Neuronal stem cell (in vitro differentiated cells): ENCODE measurements around the gene AARS1.
"Not testable (repeated sequence)": the region's sequence is repeated elsewhere in the genome, so short reads cannot be mapped to it uniquely, and the experiment has no call there.

ENCODE experiments used
- DNase-seq: peaks from one replicate; pipeline ENCODE4 v3.0.0-alpha.2; 2013; ENCODE audit warnings: low spot score
- H2AFZ ChIP-seq: one replicate; pipeline ENCODE4 v1.6.1; 2013; ENCODE audit warnings: mild to moderate bottlenecking, low read length, inconsistent platforms
- H2AK5ac ChIP-seq: 2 replicates; pipeline ENCODE4 v1.6.1; 2013; ENCODE audit warnings: low read depth, mild to moderate bottlenecking, inconsistent platforms, low read length, moderate library complexity, mixed read lengths
- H2BK120ac ChIP-seq: 2 replicates; pipeline ENCODE4 v1.6.1; 2013; ENCODE audit warnings: low read depth, mild to moderate bottlenecking, inconsistent platforms, low read length, moderate library complexity, mixed read lengths
- H2BK12ac ChIP-seq: one replicate; pipeline ENCODE4 v1.6.1; 2013; ENCODE audit warnings: low read length, inconsistent platforms
- H2BK15ac ChIP-seq: 2 replicates; pipeline ENCODE4 v1.6.1; 2013; ENCODE audit warnings: mild to moderate bottlenecking, low read length, inconsistent platforms, mixed read lengths
- H2BK5ac ChIP-seq: one replicate; pipeline ENCODE4 v1.6.1; 2013; ENCODE audit warnings: inconsistent platforms, mild to moderate bottlenecking, low read length, moderate library complexity
- H3K14ac ChIP-seq: one replicate; pipeline ENCODE4 v1.6.1; 2013; ENCODE audit warnings: low read length, inconsistent platforms
- H3K18ac ChIP-seq: 2 replicates; pipeline ENCODE4 v1.6.1; 2013; ENCODE audit warnings: low read length, inconsistent platforms
- H3K23ac ChIP-seq: 2 replicates; pipeline ENCODE4 v1.6.1; 2013; ENCODE audit warnings: low read depth, mild to moderate bottlenecking, mixed read lengths, low read length, inconsistent platforms; ENCODE audit not compliant: poor library complexity
- H3K27ac ChIP-seq: replicated peaks from 3 replicates; pipeline ENCODE4 v1.5.1; 2013; ENCODE audit warnings: low read length, inconsistent platforms
- H3K27me3 ChIP-seq, 3 experiments: 2 replicates each; pipeline ENCODE4 v1.6.1; 2013; ENCODE audit warnings: low read length in 3 of 3, mild to moderate bottlenecking in 2 of 3, inconsistent platforms in 1 of 3, low read depth in 1 of 3, mixed read lengths in 1 of 3, moderate library complexity in 1 of 3; ENCODE audit not compliant: control insufficient read depth in 3 of 3, insufficient read depth in 3 of 3
- H3K36me3 ChIP-seq, 2 donors: replicated peaks in 1 of 2; 2 replicates each; pipeline ENCODE4 v1.6.1; 2013; ENCODE audit warnings: low read length in 2 of 2; ENCODE audit not compliant: control insufficient read depth in 2 of 2, insufficient read depth in 2 of 2
- H3K4ac ChIP-seq: 2 replicates; pipeline ENCODE4 v1.6.1; 2013; ENCODE audit warnings: inconsistent platforms, mild to moderate bottlenecking, low read length, moderate library complexity
- H3K4me1 ChIP-seq, 2 donors: 1 replicate in 1 of 2; 2 replicates in 1 of 2; pipeline ENCODE4 v1.6.1; 2013; ENCODE audit warnings: low read length in 2 of 2, low read depth in 1 of 2; ENCODE audit not compliant: control insufficient read depth in 2 of 2, insufficient read depth in 1 of 2
- H3K4me2 ChIP-seq: one replicate; pipeline ENCODE4 v1.6.1; 2013; ENCODE audit warnings: mild to moderate bottlenecking, low read length, inconsistent platforms; ENCODE audit not compliant: insufficient read depth, poor library complexity, severe bottlenecking
- H3K4me3 ChIP-seq, 2 donors: 2 replicates each; pipeline ENCODE4 v1.5.1; 2013; ENCODE audit warnings: low read length in 2 of 2, mild to moderate bottlenecking in 2 of 2, inconsistent platforms in 1 of 2, moderate library complexity in 1 of 2
- H3K79me1 ChIP-seq: one replicate; pipeline ENCODE4 v1.6.1; 2013; ENCODE audit warnings: low read depth, mild to moderate bottlenecking, inconsistent platforms, low read length, moderate library complexity
- H3K9ac ChIP-seq: one replicate; pipeline ENCODE4 v1.6.1; 2013; ENCODE audit warnings: mild to moderate bottlenecking, low read depth, low read length, inconsistent platforms; ENCODE audit not compliant: poor library complexity
- H3K9me3 ChIP-seq, 2 donors: replicated peaks in 1 of 2; 2 replicates each; pipeline versions ENCODE3 to v1.6.1; 2013; ENCODE audit warnings: low read length in 2 of 2, mild to moderate bottlenecking in 2 of 2, inconsistent platforms in 1 of 2, low read depth in 1 of 2, mixed read lengths in 1 of 2, moderate library complexity in 1 of 2; ENCODE audit not compliant: control insufficient read depth in 2 of 2, insufficient read depth in 1 of 2
- H4K8ac ChIP-seq: one replicate; pipeline ENCODE4 v1.6.1; 2013; ENCODE audit warnings: low read depth, mild to moderate bottlenecking, inconsistent platforms, low read length, moderate library complexity
- H4K91ac ChIP-seq: one replicate; pipeline ENCODE4 v1.6.1; 2013; ENCODE audit warnings: low read length, low read depth, mild to moderate bottlenecking, inconsistent platforms; ENCODE audit not compliant: poor library complexity
- WGBS, 2 donors: extraction: QIAGEN DNeasy Blood & Tissue Kit; methylation state at CpG; one replicate each; pipeline ENCODE4 v1.1.7; 2013; ENCODE audit warnings: missing lambda C conversion rate in 2 of 2, mixed read lengths in 1 of 2; ENCODE audit not compliant: insufficient read length in 2 of 2, insufficient replicate concordance in 1 of 2; ENCODE audit errors: extremely low coverage in 2 of 2; 5-methylcytosine and 5-hydroxymethylcytosine counted together

AARS1 gene

GRCh38 chr16:70270176-70270575 is 19.1 kb downstream of the AARS1 start:
- no peaks in the 10 kb centered on the region for H3K79me1 ChIP-seq
- H2BK5ac ChIP-seq = no peak overlapping the region
- peaks cover 0 to 2% of the 10 kb centered on the region in 2 donors for H3K9me3 ChIP-seq
- no peak overlapping the region for H3K4ac ChIP-seq
- WGBS, 2 donors = no CpG with 5 or more reads among the region's 3 CpGs
- H2AK5ac ChIP-seq = no peak overlapping the region
- no peak overlapping the region for H4K91ac ChIP-seq
- no peak overlapping the region for H3K9ac ChIP-seq
- H3K23ac ChIP-seq = no peak overlapping the region
- H2BK12ac ChIP-seq = no peak overlapping the region
- no peak overlapping the region for H3K14ac ChIP-seq
- no peak for DNase-seq
- no peak overlapping the region for H4K8ac ChIP-seq
- peaks cover 37 to 95% of the 10 kb centered on the region in 2 donors for H3K36me3 ChIP-seq
- H2BK120ac ChIP-seq = no peak overlapping the region
- H3K4me3 ChIP-seq = no peak overlapping the region
- no peak overlapping the region for H3K4me2 ChIP-seq
- H3K27ac ChIP-seq = no peak overlapping the region
- H2BK15ac ChIP-seq = no peak overlapping the region
- no peaks in the 10 kb centered on the region for H3K27me3 ChIP-seq
- no peak overlapping the region for H2AFZ ChIP-seq
- H3K4me1 ChIP-seq = no peaks in the 10 kb centered on the region
- no peak overlapping the region for H3K18ac ChIP-seq

- Histone ChIP-seq H3K4me3 (peak overlapping the region in 1 of 2 donors; percentile 26), H3K27ac (no peak overlapping the region), H3K4me2 (no peak overlapping the region), H3K23ac (peak overlapping the region; percentile 66), H2BK15ac (no peak overlapping the region), H3K9ac (peak overlapping the region; percentile 30), H2AFZ (no peak overlapping the region), H3K79me1 (no peaks in the 10 kb centered on the region), H3K27me3 (no peaks in the 10 kb centered on the region), H4K91ac (no peak overlapping the region), H2BK12ac (no peak overlapping the region), H4K8ac (no peak overlapping the region), H3K18ac (no peak overlapping the region), H3K9me3 (peaks cover 0 to 2% of the 10 kb centered on the region in 2 donors), H2AK5ac (no peak overlapping the region), H3K14ac (no peak overlapping the region), H3K4ac (no peak overlapping the region), H3K4me1 (no peaks in the 10 kb centered on the region), H2BK120ac (no peak overlapping the region), H2BK5ac (no peak overlapping the region), H3K36me3 (peaks cover 41 to 95% of the 10 kb centered on the region in 2 donors)
- WGBS, 2 donors = no CpG with 5 or more reads among the region's 12 CpGs
- DNase-seq = no peak
Observed at GRCh38 chr16:70269471-70269870, 19.8 kb downstream of the AARS1 start.

- H3K18ac ChIP-seq, H3K27ac ChIP-seq, H2BK5ac ChIP-seq, H2BK15ac ChIP-seq, H4K8ac ChIP-seq, H3K23ac ChIP-seq, H3K4ac ChIP-seq, H3K14ac ChIP-seq, H3K9ac ChIP-seq, H3K4me1 ChIP-seq, H3K4me3 ChIP-seq, H3K9me3 ChIP-seq, H2AK5ac ChIP-seq, H3K79me1 ChIP-seq, H3K4me2 ChIP-seq, H3K27me3 ChIP-seq, DNase-seq, H4K91ac ChIP-seq, H2AFZ ChIP-seq, H2BK120ac ChIP-seq, H2BK12ac ChIP-seq: not testable (repeated sequence)
- H3K36me3 ChIP-seq = peaks cover 50 to 96% of the 10 kb centered on the region in 2 donors
- no CpG with 5 or more reads among the region's 10 CpGs for WGBS, 2 donors
Observed at GRCh38 chr16:70267922-70268321, 21.4 kb downstream of the AARS1 start.

GRCh38 chr16:70267516-70267915 is 21.8 kb downstream of the AARS1 start:
- Histone ChIP-seq H4K8ac (no peak overlapping the region), H3K14ac (no peak overlapping the region), H3K4ac (no peak overlapping the region), H2BK15ac (no peak overlapping the region), H2BK12ac (no peak overlapping the region), H3K9me3 (peaks cover 0 to 2% of the 10 kb centered on the region in 2 donors), H2AFZ (no peak overlapping the region), H2BK120ac (no peak overlapping the region), H3K79me1 (no peaks in the 10 kb centered on the region), H3K23ac (no peak overlapping the region), H3K27ac (no peak overlapping the region), H3K27me3 (no peaks in the 10 kb centered on the region), H3K4me2 (no peak overlapping the region), H3K36me3 (peaks cover 52 to 96% of the 10 kb centered on the region in 2 donors), H3K4me1 (no peaks in the 10 kb centered on the region), H4K91ac (no peak overlapping the region), H3K18ac (no peak overlapping the region), H3K9ac (no peak overlapping the region), H2AK5ac (no peak overlapping the region), H3K4me3 (no peak overlapping the region), H2BK5ac (no peak overlapping the region)
- no peak for DNase-seq
- WGBS, 2 donors = no CpG with 5 or more reads among the region's 6 CpGs
